ENCODE measurements around the gene ETV3.

The ETV3 gene

GRCh38 chr1:157137046-157137407 is 1.2 kb downstream of the ETV3 start:
- no peak for DNase-seq

GRCh38 chr1:157136133-157136532 is 2.1 kb downstream of the ETV3 start:
- no peak for DNase-seq

GRCh38 chr1:157135646-157136045 is 2.5 kb downstream of the ETV3 start:
- DNase-seq: no peak

- no peak for DNase-seq
These were observed 3.1 kb downstream of the ETV3 start for GRCh38 chr1:157135070-157135469.

GRCh38 chr1:157134442-157134841 is 3.8 kb downstream of the ETV3 start:
- no peak for DNase-seq

GRCh38 chr1:157133426-157133825 is 4.8 kb downstream of the ETV3 start:
- DNase-seq: no peak

- DNase-seq: no peak
These were observed 5.5 kb downstream of the ETV3 start for GRCh38 chr1:157132616-157133167.

- DNase-seq: no peak
These were observed 6.1 kb downstream of the ETV3 start for GRCh38 chr1:157132111-157132510.

- DNase-seq: no peak
These were observed 6.9 kb downstream of the ETV3 start for GRCh38 chr1:157131281-157131680.

GRCh38 chr1:157124855-157125254 is 13.3 kb downstream of the ETV3 start:
- peak; percentile 75 for DNase-seq

GRCh38 chr1:157119448-157119847 is 18.7 kb downstream of the ETV3 start:
- DNase-seq: no peak

- DNase-seq: no peak
These were observed 19.2 kb downstream of the ETV3 start for GRCh38 chr1:157119008-157119407.

GRCh38 chr1:157117527-157118057 is 20.6 kb downstream of the ETV3 start:
- DNase-seq: peak; percentile 15

GRCh38 chr1:157116737-157117103 is 21.5 kb downstream of the ETV3 start:
- DNase-seq: no peak

- no peak for DNase-seq
These were observed 22.1 kb downstream of the ETV3 start for GRCh38 chr1:157115851-157116736.

- no peak for DNase-seq
These were observed 22.8 kb downstream of the ETV3 start for GRCh38 chr1:157115429-157115838.

- no peak for DNase-seq
These were observed 23.7 kb downstream of the ETV3 start for GRCh38 chr1:157114183-157115121.

GRCh38 chr1:157113631-157114030 is 24.6 kb downstream of the ETV3 start:
- no peak for DNase-seq

GRCh38 chr1:157113106-157113505 is 25.1 kb downstream of the ETV3 start:
- no peak for DNase-seq

GRCh38 chr1:157112186-157112867 is 25.9 kb downstream of the ETV3 start:
- no peak for DNase-seq

GRCh38 chr1:157111396-157112165 is 26.6 kb downstream of the ETV3 start:
- DNase-seq: no peak

GRCh38 chr1:157110686-157111085 is 27.5 kb downstream of the ETV3 start:
- no peak for DNase-seq
